Gastroesophageal sphincter (tissue), 3 donors: ENCODE data around the gene KIF12.

Experiments used
- CTCF ChIP-seq, 4 experiments: fragments of 200-600 bp in 2 of 4; fragments of 450-650 bp in 2 of 4; sonication (generic) in 1 of 4; IDR thresholded peaks; one replicate each; pipeline ENCODE4 v1.5.1; 2017 to 2019; ENCODE audit warnings: antibody characterized with exemption in 4 of 4, mild to moderate bottlenecking in 2 of 4, moderate library complexity in 2 of 4
- POLR2A ChIP-seq, 2 donors: fragments of 450-650 bp; IDR thresholded peaks; one replicate each; pipeline ENCODE4 v1.6.1; 2017; ENCODE audit warnings: antibody characterized with exemption in 2 of 2, mild to moderate bottlenecking in 2 of 2, moderate library complexity in 1 of 2

GRCh38 chr9:114056527-114056926 is 42.6 kb downstream of the KIF12 start:
- no peak for TF ChIP-seq CTCF (IDR thresholded peaks at IDR 0.05)
- TF ChIP-seq POLR2A (IDR thresholded peaks at IDR 0.05) = no peak
